ENCODE measurements around the gene MBP.

DNA sequence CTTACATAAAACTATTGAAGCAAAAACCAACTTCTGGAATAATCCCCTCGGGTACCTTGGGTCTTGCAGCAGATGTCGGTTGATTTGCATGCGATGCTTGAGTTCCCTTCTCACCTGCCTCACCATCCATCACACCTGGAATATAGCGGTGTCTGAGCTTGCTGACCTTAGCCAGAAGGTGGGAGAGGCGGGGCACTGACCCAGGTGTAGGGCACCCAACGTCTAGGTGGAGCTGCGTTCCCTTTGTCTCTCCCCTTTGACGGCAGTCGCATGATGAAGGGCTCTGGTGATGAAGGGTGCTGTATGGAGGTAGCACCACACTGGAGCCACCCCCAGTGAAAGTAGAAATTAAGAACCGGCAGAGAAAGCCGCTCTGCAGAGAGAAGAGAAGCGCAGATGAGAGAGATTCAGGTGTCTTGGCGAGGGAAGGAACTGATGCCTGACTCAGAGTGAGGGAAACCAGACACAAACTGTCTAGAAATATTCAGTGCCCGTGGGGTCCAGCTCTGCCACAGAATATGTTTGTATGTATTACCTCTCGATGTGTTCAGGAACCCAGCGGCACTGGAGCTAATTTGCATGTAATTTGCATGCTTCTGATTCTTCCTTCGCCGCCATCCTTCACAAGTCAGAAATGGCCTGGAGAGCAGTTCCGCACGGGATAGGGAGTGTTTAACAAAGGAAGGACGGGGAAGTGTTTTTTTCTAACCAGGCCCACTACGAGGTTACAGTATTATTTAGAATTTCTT, 19.4 kb upstream of the MBP start:
- TF ChIP-seq, protein P1, sequence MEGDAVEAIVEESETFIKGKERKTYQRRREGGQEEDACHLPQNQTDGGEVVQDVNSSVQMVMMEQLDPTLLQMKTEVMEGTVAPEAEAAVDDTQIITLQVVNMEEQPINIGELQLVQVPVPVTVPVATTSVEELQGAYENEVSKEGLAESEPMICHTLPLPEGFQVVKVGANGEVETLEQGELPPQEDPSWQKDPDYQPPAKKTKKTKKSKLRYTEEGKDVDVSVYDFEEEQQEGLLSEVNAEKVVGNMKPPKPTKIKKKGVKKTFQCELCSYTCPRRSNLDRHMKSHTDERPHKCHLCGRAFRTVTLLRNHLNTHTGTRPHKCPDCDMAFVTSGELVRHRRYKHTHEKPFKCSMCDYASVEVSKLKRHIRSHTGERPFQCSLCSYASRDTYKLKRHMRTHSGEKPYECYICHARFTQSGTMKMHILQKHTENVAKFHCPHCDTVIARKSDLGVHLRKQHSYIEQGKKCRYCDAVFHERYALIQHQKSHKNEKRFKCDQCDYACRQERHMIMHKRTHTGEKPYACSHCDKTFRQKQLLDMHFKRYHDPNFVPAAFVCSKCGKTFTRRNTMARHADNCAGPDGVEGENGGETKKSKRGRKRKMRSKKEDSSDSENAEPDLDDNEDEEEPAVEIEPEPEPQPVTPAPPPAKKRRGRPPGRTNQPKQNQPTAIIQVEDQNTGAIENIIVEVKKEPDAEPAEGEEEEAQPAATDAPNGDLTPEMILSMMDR (conservative IDR thresholded peaks at IDR 0.05): no peak
- TF ChIP-seq ZFX (IDR thresholded peaks at IDR 0.05): no peak

All from C4-2B (cell line).